Trophoblast cell (in vitro differentiated cells and primary cell): ENCODE data around the gene PALS2. TPM values are rescaled to one million over a fixed set of nuclear protein-coding genes. Genes with fewer than 3 reads are reported as not detected.

ENCODE experiments used
- DNase-seq, 2 donors: peaks; one replicate each; pipeline ENCODE4 v3.0.0-alpha.2; 2016
- H2AFZ ChIP-seq: 2 replicates; pipeline ENCODE4 v1.6.1; 2013; ENCODE audit warnings: low read length, moderate library complexity, mild to moderate bottlenecking; ENCODE audit not compliant: insufficient read depth, poor library complexity
- H2AK5ac ChIP-seq: 2 replicates; pipeline ENCODE4 v1.6.1; 2013; ENCODE audit warnings: mild to moderate bottlenecking, low read length
- H2BK120ac ChIP-seq: 2 replicates; pipeline ENCODE4 v1.6.1; 2013; ENCODE audit warnings: low read length, mild to moderate bottlenecking, moderate library complexity; ENCODE audit not compliant: insufficient read depth, poor library complexity
- H2BK12ac ChIP-seq: 2 replicates; pipeline ENCODE4 v1.6.1; 2013; ENCODE audit warnings: mild to moderate bottlenecking, low read length, moderate library complexity
- H2BK5ac ChIP-seq: 2 replicates; pipeline ENCODE4 v1.6.1; 2013; ENCODE audit warnings: low read length, low read depth, moderate library complexity, mild to moderate bottlenecking; ENCODE audit not compliant: poor library complexity
- H3K14ac ChIP-seq: 2 replicates; pipeline ENCODE4 v1.6.1; 2013; ENCODE audit warnings: mild to moderate bottlenecking, low read length
- H3K18ac ChIP-seq: 2 replicates; pipeline ENCODE4 v1.6.1; 2013; ENCODE audit warnings: mild to moderate bottlenecking, low read length
- H3K23ac ChIP-seq: 2 replicates; pipeline ENCODE4 v1.6.1; 2013; ENCODE audit warnings: low read length
- H3K27ac ChIP-seq: 2 replicates; pipeline ENCODE4 v1.5.1; 2013; ENCODE audit warnings: low read depth, mild to moderate bottlenecking, inconsistent platforms, low read length, moderate library complexity
- H3K27me3 ChIP-seq: 2 replicates; pipeline ENCODE4 v1.6.1; 2013; ENCODE audit warnings: inconsistent platforms, mild to moderate bottlenecking, low read length, moderate library complexity; ENCODE audit not compliant: insufficient read depth
- H3K36me3 ChIP-seq, 2 experiments: 1 replicate in 1 of 2; 2 replicates in 1 of 2; pipeline ENCODE4 v1.6.1; 2013; ENCODE audit warnings: low read length in 2 of 2, mild to moderate bottlenecking in 2 of 2, moderate library complexity in 1 of 2; ENCODE audit not compliant: insufficient read depth in 2 of 2, control insufficient read depth in 1 of 2
- H3K4ac ChIP-seq: 2 replicates; pipeline ENCODE4 v1.6.1; 2013; ENCODE audit warnings: low read depth, mild to moderate bottlenecking, low read length, moderate library complexity
- H3K4me1 ChIP-seq, 2 experiments: 1 replicate in 1 of 2; 2 replicates in 1 of 2; pipeline ENCODE4 v1.6.1; 2013; ENCODE audit warnings: low read length in 2 of 2, mild to moderate bottlenecking in 2 of 2, moderate library complexity in 1 of 2; ENCODE audit not compliant: insufficient read depth in 2 of 2, control insufficient read depth in 1 of 2
- H3K4me2 ChIP-seq: 2 replicates; pipeline ENCODE4 v1.6.1; 2013; ENCODE audit warnings: inconsistent platforms, mild to moderate bottlenecking, low read length, moderate library complexity
- H3K4me3 ChIP-seq: 2 replicates; pipeline ENCODE4 v1.5.1; 2013; ENCODE audit warnings: mild to moderate bottlenecking, low read depth, low read length, inconsistent platforms
- H3K79me1 ChIP-seq: one replicate; pipeline ENCODE4 v1.6.1; 2013; ENCODE audit warnings: low read length
- H3K79me2 ChIP-seq: 2 replicates; pipeline ENCODE4 v1.6.1; 2013; ENCODE audit warnings: low read length, mild to moderate bottlenecking; ENCODE audit not compliant: control insufficient read depth, insufficient read depth, poor library complexity
- H3K9ac ChIP-seq: 2 replicates; pipeline ENCODE4 v1.6.1; 2013; ENCODE audit warnings: mild to moderate bottlenecking, low read length
- H3K9me3 ChIP-seq: 2 replicates; pipeline ENCODE4 v1.6.1; 2013; ENCODE audit warnings: low read depth, mild to moderate bottlenecking, control low read depth, inconsistent platforms, low read length; ENCODE audit not compliant: insufficient read depth
- H4K12ac ChIP-seq: 2 replicates; pipeline ENCODE4 v1.6.1; 2013; ENCODE audit warnings: low read depth, mild to moderate bottlenecking, low read length, moderate library complexity
- H4K8ac ChIP-seq: 2 replicates; pipeline ENCODE4 v1.6.1; 2013; ENCODE audit warnings: low read depth, mild to moderate bottlenecking, low read length, moderate library complexity
- H4K91ac ChIP-seq: one replicate; pipeline ENCODE4 v1.6.1; 2013; ENCODE audit warnings: low read depth, mild to moderate bottlenecking, low read length, moderate library complexity
- WGBS: extraction: QIAGEN DNeasy Blood & Tissue Kit; methylation state at CpG from one replicate; pipeline ENCODE4 v1.1.7; 2013; ENCODE audit warnings: missing lambda C conversion rate; ENCODE audit not compliant: insufficient read length, insufficient coverage; ENCODE audit errors: extremely low coverage; 5-methylcytosine and 5-hydroxymethylcytosine counted together
- polyA plus RNA-seq: library from polyadenylated mRNA; stranded (reverse); fragments of 200-250 nt; gene quantifications from 2 replicates; pipeline ENCODE4 v1.2.3, GENCODE V29; 2013

PALS2 gene
- polyA plus RNA-seq: 16.7 and 17.7 TPM in 2 replicates

- Histone ChIP-seq H2AFZ (peak within 1 kb of the TSS; percentile 97), H3K18ac (peak within 1 kb of the TSS; percentile 86), H3K23ac (no peak within 1 kb of the TSS), H3K9ac (peak within 1 kb of the TSS; percentile 84), H3K4me2 (peak within 1 kb of the TSS; percentile 88), H2AK5ac (no peak within 1 kb of the TSS), H3K4me1 (peaks cover 0 to 3% of the 10 kb centered on the region in 2 experiments), H3K4me3 (peak within 1 kb of the TSS; percentile 83), H3K36me3 (no peaks in the 10 kb centered on the region), H2BK12ac (peak within 1 kb of the TSS; percentile 38), H3K14ac (peak within 1 kb of the TSS; percentile 85), H4K8ac (peak within 1 kb of the TSS; percentile 80), H2BK120ac (peak within 1 kb of the TSS; percentile 63), H3K4ac (peak within 1 kb of the TSS; percentile 70), H3K79me1 (peaks cover 6% of the 10 kb centered on the region), H3K9me3 (no peaks in the 10 kb centered on the region), H4K12ac (peak within 1 kb of the TSS; percentile 74), H3K27me3 (no peaks in the 10 kb centered on the region), H3K79me2 (peaks cover 8% of the 10 kb centered on the region), H3K27ac (peak within 1 kb of the TSS; percentile 79), H2BK5ac (peak within 1 kb of the TSS; percentile 68), H4K91ac (peak within 1 kb of the TSS; percentile 75)
- peak; percentile 12 to 64 for DNase-seq
- WGBS: no CpG with 5 or more reads among the region's 69 CpGs
These were observed at the start of gene PALS2 for GRCh38 chr7:24572997-24573553. Gene PALS2 (plus strand): TSS chr7:24573452. CDS start chr7:24623668, 50,216 bp downstream.

GRCh38 chr7:24531255-24531654 is 42.0 kb upstream of the PALS2 start:
- no peak overlapping the region for H3K18ac ChIP-seq
- H2BK5ac ChIP-seq: no peak overlapping the region
- no peak overlapping the region for H2AK5ac ChIP-seq
- no peaks in the 10 kb centered on the region for H3K4me1 ChIP-seq
- H3K4me3 ChIP-seq: no peak overlapping the region
- H3K27ac ChIP-seq: no peak overlapping the region
- no peaks in the 10 kb centered on the region for H3K79me2 ChIP-seq
- no peaks in the 10 kb centered on the region for H3K27me3 ChIP-seq
- no peak overlapping the region for H4K12ac ChIP-seq
- H3K23ac ChIP-seq: no peak overlapping the region
- DNase-seq: peak in 1 of 2 donors; percentile 3
- no peak overlapping the region for H2AFZ ChIP-seq
- H3K9me3 ChIP-seq: no peaks in the 10 kb centered on the region
- no peak overlapping the region for H4K8ac ChIP-seq
- no peaks in the 10 kb centered on the region for H3K36me3 ChIP-seq
- H4K91ac ChIP-seq: no peak overlapping the region
- H2BK120ac ChIP-seq: no peak overlapping the region
- H3K14ac ChIP-seq: no peak overlapping the region
- H3K4ac ChIP-seq: no peak overlapping the region
- H2BK12ac ChIP-seq: no peak overlapping the region
- no peaks in the 10 kb centered on the region for H3K79me1 ChIP-seq
- WGBS: no CpG with 5 or more reads among the region's 4 CpGs
- H3K4me2 ChIP-seq: no peak overlapping the region
- no peak overlapping the region for H3K9ac ChIP-seq

GRCh38 chr7:24536682-24537081 is 36.6 kb upstream of the PALS2 start:
- H3K9me3 ChIP-seq: no peaks in the 10 kb centered on the region
- H3K79me1 ChIP-seq: no peaks in the 10 kb centered on the region
- H3K9ac ChIP-seq: no peak overlapping the region
- no peak overlapping the region for H2BK5ac ChIP-seq
- no peak overlapping the region for H3K14ac ChIP-seq
- H2BK12ac ChIP-seq: no peak overlapping the region
- no peak overlapping the region for H4K91ac ChIP-seq
- no peaks in the 10 kb centered on the region for H3K4me1 ChIP-seq
- no peak for DNase-seq
- no peaks in the 10 kb centered on the region for H3K36me3 ChIP-seq
- no peak overlapping the region for H3K27ac ChIP-seq
- H3K4me2 ChIP-seq: no peak overlapping the region
- no peak overlapping the region for H2AK5ac ChIP-seq
- no peak overlapping the region for H3K23ac ChIP-seq
- H3K27me3 ChIP-seq: no peaks in the 10 kb centered on the region
- H3K18ac ChIP-seq: no peak overlapping the region
- no CpG with 5 or more reads among the region's 2 CpGs for WGBS
- H2AFZ ChIP-seq: no peak overlapping the region
- no peak overlapping the region for H3K4ac ChIP-seq
- no peaks in the 10 kb centered on the region for H3K79me2 ChIP-seq
- no peak overlapping the region for H2BK120ac ChIP-seq
- H3K4me3 ChIP-seq: no peak overlapping the region
- H4K8ac ChIP-seq: no peak overlapping the region
- no peak overlapping the region for H4K12ac ChIP-seq

GRCh38 chr7:24540956-24541355 is 32.3 kb upstream of the PALS2 start:
- Histone ChIP-seq H3K79me2 (no peaks in the 10 kb centered on the region), H4K91ac (no peak overlapping the region), H3K79me1 (no peaks in the 10 kb centered on the region), H2BK12ac (no peak overlapping the region), H3K4ac (no peak overlapping the region), H4K12ac (no peak overlapping the region), H3K27ac (no peak overlapping the region), H3K23ac (no peak overlapping the region), H2AFZ (no peak overlapping the region), H2BK120ac (no peak overlapping the region), H3K4me3 (no peak overlapping the region), H3K14ac (no peak overlapping the region), H2BK5ac (no peak overlapping the region), H3K4me1 (no peaks in the 10 kb centered on the region), H2AK5ac (no peak overlapping the region), H3K9ac (no peak overlapping the region), H3K9me3 (peaks cover 1% of the 10 kb centered on the region), H3K27me3 (no peaks in the 10 kb centered on the region), H3K36me3 (no peaks in the 10 kb centered on the region), H4K8ac (no peak overlapping the region), H3K18ac (no peak overlapping the region), H3K4me2 (no peak overlapping the region)
- no peak for DNase-seq
- WGBS: no CpG with 5 or more reads among the region's 7 CpGs
